HS-27A (cell line): ENCODE data around the gene HDAC11.
"Not testable (repeated sequence)": the region's sequence is repeated elsewhere in the genome, so short reads cannot be mapped to it uniquely, and the experiment has no call there.

ENCODE experiments used
- DNase-seq: peaks from one replicate; pipeline ENCODE4 v3.0.0-alpha.2; 2012; ENCODE audit warnings: low read depth, missing footprints

HDAC11 gene

GRCh38 chr3:13470894-13471574 is 9.1 kb upstream of the HDAC11 start:
- no peak for DNase-seq

GRCh38 chr3:13472286-13472685 is 7.8 kb upstream of the HDAC11 start:
- no peak for DNase-seq

GRCh38 chr3:13473020-13473419 is 7.1 kb upstream of the HDAC11 start:
- DNase-seq: no peak

- no peak for DNase-seq
Observed at GRCh38 chr3:13474021-13474420, 6.1 kb upstream of the HDAC11 start.

- DNase-seq: no peak
Observed at GRCh38 chr3:13474776-13475303, 5.3 kb upstream of the HDAC11 start.

GRCh38 chr3:13475871-13476590 is 4.1 kb upstream of the HDAC11 start:
- DNase-seq: no peak

- DNase-seq: no peak
Observed at GRCh38 chr3:13477943-13478342, 2.2 kb upstream of the HDAC11 start.

GRCh38 chr3:13479332-13479581 is 849 bp upstream of the HDAC11 start:
- DNase-seq: no peak

GRCh38 chr3:13480340-13481318 is 523 bp downstream of the HDAC11 start:
- no peak for DNase-seq

- no peak for DNase-seq
Observed at GRCh38 chr3:13482106-13482690, 2.1 kb downstream of the HDAC11 start.

GRCh38 chr3:13483286-13483685 is 3.2 kb downstream of the HDAC11 start:
- no peak for DNase-seq

- DNase-seq: no peak
Observed at GRCh38 chr3:13483988-13484695, 4.0 kb downstream of the HDAC11 start.

- DNase-seq: no peak
Observed at GRCh38 chr3:13484851-13485590, 4.9 kb downstream of the HDAC11 start.

- DNase-seq: not testable (repeated sequence)
Observed at GRCh38 chr3:13485630-13486562, 5.8 kb downstream of the HDAC11 start.

GRCh38 chr3:13487403-13487802 is 7.3 kb downstream of the HDAC11 start:
- DNase-seq: no peak

- DNase-seq: no peak
Observed at GRCh38 chr3:13491206-13491974, 11.3 kb downstream of the HDAC11 start.

- no peak for DNase-seq
Observed at GRCh38 chr3:13492048-13492447, 11.9 kb downstream of the HDAC11 start.

GRCh38 chr3:13492976-13493866 is 13.1 kb downstream of the HDAC11 start:
- DNase-seq: no peak
